IMR-90 (cell line): Measurements from ENCODE around the gene NTM. TPM values are rescaled to one million over a fixed set of nuclear protein-coding genes. Genes with fewer than 3 reads are reported as not detected.

Experiments
- ATAC-seq: fragments of 200-7000 bp; cut with Tn5 transposase; 2 replicates; pipeline ENCODE4 v1.9.1; 2020; ENCODE audit warnings: low read depth, mild to moderate bottlenecking, moderate library complexity
- BruUV-seq: library from RNA; stranded (reverse); fragments of 400-500 nt; replicated peaks from 2 replicates; lab custom pipeline; 2021; lab: Mats Ljungman, UMichigan
- CTCF ChIA-PET: fragments of 300-600 bp; formaldehyde crosslinking; extraction: SDS; loops from one replicate; lab custom pipeline; 2021; ENCODE audit warnings: antibody characterized with exemption; lab: Yijun Ruan, JAX
- POLR2A ChIA-PET: fragments of 300-600 bp; sonication (Branson Sonifier 250); formaldehyde crosslinking; loops from one replicate; lab custom pipeline; 2022; ENCODE audit warnings: antibody characterized with exemption; ENCODE audit not compliant: unreplicated experiment; lab: Charles Lee
- DNase-seq: peaks from one replicate; pipeline ENCODE4 v3.0.0; 2013
- H2AFZ ChIP-seq: replicated peaks from 2 replicates; pipeline ENCODE3; 2013; ENCODE audit warnings: low read length, mild to moderate bottlenecking; ENCODE audit not compliant: poor library complexity
- H2AK5ac ChIP-seq: 2 replicates; pipeline ENCODE4 v1.6.1; 2013; ENCODE audit warnings: low read depth, low read length, inconsistent platforms
- H2AK9ac ChIP-seq: replicated peaks from 2 replicates; pipeline ENCODE3; 2013; ENCODE audit warnings: mild to moderate bottlenecking, low read depth, low read length, moderate library complexity; ENCODE audit not compliant: poor library complexity
- H2BK120ac ChIP-seq: 2 replicates; pipeline ENCODE4 v1.6.1; 2013; ENCODE audit warnings: low read depth, low read length, inconsistent platforms
- H2BK15ac ChIP-seq: 3 replicates; pipeline ENCODE4 v1.6.1; 2013; ENCODE audit warnings: low read depth, low read length, inconsistent platforms
- H2BK20ac ChIP-seq: 2 replicates; pipeline ENCODE4 v1.6.1; 2013; ENCODE audit warnings: low read depth, mild to moderate bottlenecking, inconsistent platforms, low read length, moderate library complexity
- H2BK5ac ChIP-seq: 2 replicates; pipeline ENCODE4 v1.6.1; 2013; ENCODE audit warnings: mild to moderate bottlenecking, low read depth, low read length, inconsistent platforms; ENCODE audit not compliant: poor library complexity, severe bottlenecking
- H3K14ac ChIP-seq: replicated peaks from 2 replicates; pipeline ENCODE4 v1.6.1; 2013; ENCODE audit warnings: low read depth, low read length, inconsistent platforms
- H3K18ac ChIP-seq: 2 replicates; pipeline ENCODE4 v1.6.1; 2013; ENCODE audit warnings: low read depth, low read length, control low read depth
- H3K23ac ChIP-seq: 2 replicates; pipeline ENCODE4 v1.6.1; 2013; ENCODE audit warnings: low read depth, low read length, inconsistent platforms
- H3K27ac ChIP-seq: 2 replicates; pipeline ENCODE4 v1.5.1; 2013; ENCODE audit warnings: mild to moderate bottlenecking, control low read depth, low read length; ENCODE audit not compliant: insufficient read depth
- H3K27me3 ChIP-seq: 2 replicates; pipeline ENCODE4 v1.6.1; 2013; ENCODE audit warnings: low read length; ENCODE audit not compliant: control insufficient read depth, insufficient read depth
- H3K36me3 ChIP-seq: 2 replicates; pipeline ENCODE4 v1.6.1; 2013; ENCODE audit warnings: low read length, mixed read lengths; ENCODE audit not compliant: control insufficient read depth, insufficient read depth
- H3K4ac ChIP-seq: 2 replicates; pipeline ENCODE4 v1.6.1; 2013; ENCODE audit warnings: low read depth, low read length, inconsistent platforms
- H3K4me1 ChIP-seq: 2 replicates; pipeline ENCODE4 v1.6.1; 2013; ENCODE audit warnings: low read length, mixed read lengths; ENCODE audit not compliant: control insufficient read depth, insufficient read depth
- H3K4me2 ChIP-seq: 2 replicates; pipeline ENCODE4 v1.6.1; 2013; ENCODE audit warnings: low read depth, mild to moderate bottlenecking, control low read depth, low read length, moderate library complexity
- H3K4me3 ChIP-seq: 2 replicates; pipeline ENCODE4 v1.5.1; 2013; ENCODE audit warnings: low read depth, mild to moderate bottlenecking, control low read depth, low read length, moderate library complexity; ENCODE audit not compliant: insufficient read depth
- H3K56ac ChIP-seq: 2 replicates; pipeline ENCODE4 v1.6.1; 2013; ENCODE audit warnings: low read length, inconsistent platforms; ENCODE audit not compliant: insufficient read depth; ENCODE audit errors: extremely low read depth
- H3K79me1 ChIP-seq, 2 experiments: 2 replicates each; pipeline ENCODE4 v1.6.1; 2013; ENCODE audit warnings: low read length in 2 of 2, inconsistent platforms in 1 of 2, low read depth in 1 of 2
- H3K9ac ChIP-seq: 2 replicates; pipeline ENCODE4 v1.6.1; 2013; ENCODE audit warnings: low read depth, low read length, control low read depth
- H3K9me1 ChIP-seq: 2 replicates; pipeline ENCODE4 v1.6.1; 2013; ENCODE audit warnings: low read length, inconsistent platforms; ENCODE audit not compliant: insufficient read depth
- H3K9me3 ChIP-seq: 2 replicates; pipeline ENCODE4 v1.6.1; 2013; ENCODE audit warnings: low read length; ENCODE audit not compliant: control insufficient read depth, insufficient read depth
- H4K20me1 ChIP-seq: 2 replicates; pipeline ENCODE4 v1.6.1; 2013; ENCODE audit warnings: low read length, inconsistent platforms; ENCODE audit not compliant: insufficient read depth
- H4K5ac ChIP-seq: 2 replicates; pipeline ENCODE4 v1.6.1; 2013; ENCODE audit warnings: mild to moderate bottlenecking, low read depth, low read length, control low read depth
- H4K8ac ChIP-seq, 2 experiments: 2 replicates each; pipeline ENCODE4 v1.6.1; 2013; ENCODE audit warnings: low read depth in 2 of 2, low read length in 2 of 2, control low read depth in 1 of 2, inconsistent platforms in 1 of 2
- H4K91ac ChIP-seq: 2 replicates; pipeline ENCODE4 v1.6.1; 2013; ENCODE audit warnings: low read depth, low read length, inconsistent platforms; ENCODE audit not compliant: insufficient read depth
- ELK1 ChIP-seq: fragments of 150-350 bp; IDR thresholded peaks from 2 replicates; pipeline ENCODE4 v1.6.1; 2016; ENCODE audit warnings: low read depth, mild to moderate bottlenecking, low read length, moderate library complexity, borderline replicate concordance
- WGBS, 2 experiments: methylation state at CpG; one replicate each; pipeline versions ENCODE4 v1.1.5 to v1.1.7; 2013; ENCODE audit warnings: missing lambda C conversion rate in 2 of 2; ENCODE audit not compliant: insufficient read length in 1 of 2; ENCODE audit errors: extremely low coverage in 2 of 2; 5-methylcytosine and 5-hydroxymethylcytosine counted together
- dilution Hi-C: fragments of 300-500 bp; cut with HindIII; formaldehyde crosslinking; loops from one replicate; pipeline ENCODE4 v1.14.3; 2018; ENCODE audit warnings: low sequenced_read_pairs; ENCODE audit not compliant: unreplicated experiment
- in situ Hi-C: fragments of 300-500 bp; cut with MboI; formaldehyde crosslinking; loops from 3 replicates; pipeline ENCODE4 v1.14.3; 2019; ENCODE audit warnings: low sequenced_read_pairs, inconsistent platforms, mixed read lengths
- intact Hi-C: fragments of 100-400 bp; cut with micrococcal nuclease; formaldehyde crosslinking; loops from 2 replicates; pipeline ENCODE4 v1.10.0; 2022
- polyA plus RNA-seq, 3 experiments: library from polyadenylated mRNA; depleted of rRNA; stranded (reverse); fragments of >200 nt; gene quantifications; 2 replicates each; pipeline ENCODE4 v1.2.3, GENCODE V29; 2012; ENCODE audit warnings: low replicate concordance in 1 of 3
- total RNA-seq: library from RNA; depleted of rRNA; stranded (reverse); fragments of >200 nt; gene quantifications from 2 replicates; pipeline ENCODE4 v1.2.3, GENCODE V29; 2012

NTM gene
- total and polyA plus RNA-seq, 2 of the 4 experiments (the other 2 are of a cell fraction), result 19.5 to 25.5 TPM

GRCh38 chr11:131592152-131592551 is 221.7 kb downstream of the NTM start:
- Histone ChIP-seq H2AFZ (no peak overlapping the region), H2AK9ac (no peak overlapping the region), H3K9ac (no peak overlapping the region), H3K23ac (no peak overlapping the region), H3K9me1 (no peaks in the 10 kb centered on the region), H3K56ac (no peak overlapping the region), H4K20me1 (no peaks in the 10 kb centered on the region), H3K14ac (no peak overlapping the region), H3K27me3 (peaks cover 5% of the 10 kb centered on the region), H2BK20ac (no peak overlapping the region), H3K4me3 (no peak overlapping the region), H3K27ac (no peak overlapping the region), H3K79me1 (no peaks in the 10 kb centered on the region), H3K4me2 (no peak overlapping the region), H2BK5ac (no peak overlapping the region), H4K8ac (no peak overlapping the region), H3K9me3 (no peaks in the 10 kb centered on the region), H2BK120ac (no peak overlapping the region), H2BK15ac (no peak overlapping the region), H2AK5ac (no peak overlapping the region), H3K4me1 (no peaks in the 10 kb centered on the region), H3K18ac (no peak overlapping the region), H3K4ac (no peak overlapping the region), H4K91ac (no peak overlapping the region), H4K5ac (no peak overlapping the region), H3K36me3 (no peaks in the 10 kb centered on the region)
- POLR2A ChIA-PET, result no interaction called here
- DNase-seq (no peak), ATAC-seq (no peak)
- BruUV-seq, result no TSS peak
- CTCF ChIA-PET, result interaction anchor here (1.0 kb wide), 2 partner anchors 12 to 82 kb away, joined by 3 to 4 read pairs; no protein-coding TSS in a partner anchor
- TF ChIP-seq ELK1, result no peak
- in situ Hi-C loops, result no loop called here
- intact Hi-C loops, result no loop called here
- dilution Hi-C loops, result no loop called here
- WGBS, 2 experiments, result no CpG with 5 or more reads among the region's 2 CpGs
